GM23338 (cell line): ENCODE results near the gene MKRN1. TPM values are rescaled to one million over a fixed set of nuclear protein-coding genes. Genes with fewer than 3 reads are reported as not detected.
A peak's percentile ranks its signal among the peaks of the same experiment; 100 is the strongest.

ENCODE experiments used
- ATAC-seq: fragments of 200-7000 bp; cut with Tn5 transposase; 3 replicates; pipeline ENCODE4 v1.9.1; 2020
- DNase-seq: peaks from one replicate; pipeline ENCODE4 v3.0.0-alpha.2; 2015; ENCODE audit warnings: low spot score
- H2AFZ ChIP-seq: fragments of 200-600 bp; sonication (generic); 2 replicates; pipeline ENCODE4 v1.8.0; 2016; ENCODE audit warnings: antibody characterized with exemption, mild to moderate bottlenecking, moderate library complexity
- H3F3A ChIP-seq: fragments of 200-600 bp; sonication (generic); replicated peaks from 2 replicates; pipeline ENCODE4 v1.8.0; 2017; ENCODE audit warnings: antibody characterized with exemption, mixed run types, low read depth
- H3K27ac ChIP-seq: fragments of 200-600 bp; sonication (generic); 2 replicates; pipeline ENCODE4 v1.6.1; 2016; ENCODE audit warnings: low read depth
- H3K27me3 ChIP-seq: fragments of 200-600 bp; sonication (generic); 2 replicates; pipeline ENCODE4 v1.8.0; 2016; ENCODE audit warnings: mild to moderate bottlenecking, mixed run types, moderate library complexity; ENCODE audit not compliant: insufficient read depth
- H3K36me3 ChIP-seq: fragments of 200-600 bp; sonication (generic); 2 replicates; pipeline ENCODE4 v1.8.0; 2016; ENCODE audit warnings: mild to moderate bottlenecking; ENCODE audit not compliant: insufficient read depth
- H3K4me1 ChIP-seq: fragments of 200-600 bp; sonication (generic); 2 replicates; pipeline ENCODE4 v1.8.0; 2016; ENCODE audit warnings: mild to moderate bottlenecking, moderate library complexity; ENCODE audit not compliant: insufficient read depth
- H3K4me2 ChIP-seq: fragments of 200-600 bp; sonication (generic); 2 replicates; pipeline ENCODE4 v1.7.1; 2017; ENCODE audit warnings: mixed run types
- H3K4me3 ChIP-seq: fragments of 200-600 bp; sonication (generic); 2 replicates; pipeline ENCODE4 v1.6.1; 2016; ENCODE audit warnings: mixed run types
- H3K79me2 ChIP-seq: fragments of 200-600 bp; sonication (generic); replicated peaks from 2 replicates; pipeline ENCODE4 v1.8.0; 2017; ENCODE audit warnings: mild to moderate bottlenecking; ENCODE audit not compliant: insufficient read depth
- H3K9me2 ChIP-seq: fragments of 200-600 bp; sonication (generic); 2 replicates; pipeline ENCODE4 v1.8.0; 2017; ENCODE audit not compliant: insufficient read depth
- H4K20me1 ChIP-seq: fragments of 200-600 bp; sonication (generic); replicated peaks from 2 replicates; pipeline ENCODE4 v1.8.0; 2017; ENCODE audit warnings: mild to moderate bottlenecking; ENCODE audit not compliant: insufficient read depth
- H3K27ac Mint-ChIP-seq: 2 replicates; pipeline ENCODE4 v1.8.0; 2020; ENCODE audit warnings: inconsistent platforms, mild to moderate bottlenecking, moderate library complexity, mixed read lengths
- H3K27me3 Mint-ChIP-seq: 3 replicates; pipeline ENCODE4 v1.8.0; 2022; ENCODE audit warnings: low read depth, mild to moderate bottlenecking, moderate library complexity, mixed read lengths, inconsistent platforms; ENCODE audit not compliant: insufficient read depth, poor library complexity
- H3K36me3 Mint-ChIP-seq: 3 replicates; pipeline ENCODE4 v1.8.0; 2021; ENCODE audit warnings: low read depth, mild to moderate bottlenecking, inconsistent platforms, moderate library complexity, mixed read lengths
- H3K4me1 Mint-ChIP-seq: 3 replicates; pipeline ENCODE4 v1.8.0; 2020; ENCODE audit warnings: mild to moderate bottlenecking, inconsistent platforms, mixed read lengths
- H3K4me3 Mint-ChIP-seq: 3 replicates; pipeline ENCODE4 v1.8.0; 2021; ENCODE audit warnings: moderate library complexity, mild to moderate bottlenecking, inconsistent platforms, mixed read lengths
- H3K9me3 Mint-ChIP-seq: 3 replicates; pipeline ENCODE4 v1.8.0; 2020; ENCODE audit warnings: moderate library complexity, mild to moderate bottlenecking, inconsistent platforms, mixed read lengths
- CTCF ChIP-seq, 2 experiments: fragments of 200-600 bp in 1 of 2; sonication (generic) in 1 of 2; conservative IDR thresholded peaks; 2 replicates each; pipeline versions ENCODE4 v1.5.1 to v1.6.1; 2016 to 2017; ENCODE audit warnings: antibody characterized with exemption in 2 of 2, low read depth in 2 of 2, mild to moderate bottlenecking in 2 of 2, moderate library complexity in 1 of 2
- POLR2AphosphoS5 ChIP-seq: IDR thresholded peaks from 2 replicates; pipeline ENCODE4 v1.6.1; 2016; ENCODE audit warnings: antibody characterized with exemption, low read depth
- ZNF462 ChIP-seq: fragments of 250-450 bp; sonication (Bioruptor Pico); IDR thresholded peaks from 2 replicates; pipeline ENCODE4 v1.5.0; 2020; ENCODE audit warnings: mild to moderate bottlenecking, moderate library complexity
- polyA plus RNA-seq: library from polyadenylated mRNA; unstranded; fragments of >200 nt; fragmentation: Nextera tagmentation; extraction: Ambion mirVana; gene quantifications from 2 replicates; pipeline ENCODE4 v1.2.1, GENCODE V29; 2016
- total RNA-seq: library from RNA; depleted of rRNA; stranded (reverse); fragments of >200 nt; shearing (Covaris generic); gene quantifications from 2 replicates; pipeline ENCODE4 v1.2.3, GENCODE V29; 2014

Gene MKRN1
- total and polyA plus RNA-seq, 2 experiments from 2014 or later = 65.0 to 86.8 TPM

- Histone ChIP-seq H3K4me1 (peaks cover 44% of the 10 kb centered on the region), H3K4me3 (no peak overlapping the region), H3F3A (peaks cover 15% of the 10 kb centered on the region; the same call in 1 of the 2 replicates), H3K4me2 (peak overlapping the region; percentile 11), H4K20me1 (no peaks in the 10 kb centered on the region; the same call in 1 of the 2 replicates), H2AFZ (no peak overlapping the region), H3K27me3 (no peaks in the 10 kb centered on the region), H3K36me3 (0 out of 2 replicates have a peak, but pooled peaks cover 4% of the 10 kb centered on the region), H3K27ac (peak overlapping the region; percentile 9; the same call in 1 of the 2 replicates), H3K79me2 (peaks cover 6% of the 10 kb centered on the region; the same call in 1 of the 2 replicates), H3K9me2 (no peaks in the 10 kb centered on the region)
- Mint-ChIP-seq H3K27me3 (peaks cover 8% of the 10 kb centered on the region), H3K4me1 (peaks cover 53% of the 10 kb centered on the region), H3K9me3 (no peaks in the 10 kb centered on the region; the same call in 2 of the 3 replicates), H3K27ac (peak overlapping the region; percentile 80), H3K36me3 (peaks cover 24% of the 10 kb centered on the region), H3K4me3 (no peak overlapping the region)
- ATAC-seq (peak; percentile 14; the same call in 2 of the 3 replicates), DNase-seq (no peak)
- TF ChIP-seq ZNF462 (CRISPR knock-in tag) = peak; percentile 84; the same call in 1 of the 2 replicates
- TF ChIP-seq CTCF (conservative IDR thresholded peaks at IDR 0.05; ENCODE audit: low read depth in 2 of 2) = no peak
Observed at GRCh38 chr7:140447841-140448240, 31.5 kb downstream of the MKRN1 start.

- peaks cover 41% of the 10 kb centered on the region for H3K4me1 Mint-ChIP-seq
- H3K4me3 Mint-ChIP-seq = no peak overlapping the region
- TF ChIP-seq ZNF462 (CRISPR knock-in tag) = no peak
- TF ChIP-seq POLR2AphosphoS5 = no peak
Observed at GRCh38 chr7:140446467-140446866, 32.8 kb downstream of the MKRN1 start.

More at GRCh38 chr7:140446467-140446866, 32.8 kb downstream of the MKRN1 start:
- Mint-ChIP-seq H3K9me3 (no peaks in the 10 kb centered on the region; the same call in 2 of the 3 replicates), H3K27ac (no peak overlapping the region), H3K27me3 (peaks cover 8% of the 10 kb centered on the region), H3K36me3 (peaks cover 14% of the 10 kb centered on the region; the same call in 2 of the 3 replicates)
- H3K9me2 ChIP-seq = no peaks in the 10 kb centered on the region
- H4K20me1 ChIP-seq = no peaks in the 10 kb centered on the region
- DNase-seq (no peak), ATAC-seq (no peak)
- H3K36me3 ChIP-seq = no peaks in the 10 kb centered on the region
- no peaks in the 10 kb centered on the region for H3K27me3 ChIP-seq
- peaks cover 15% of the 10 kb centered on the region; the same call in 1 of the 2 replicates for H3F3A ChIP-seq
- H3K4me2 ChIP-seq = no peak overlapping the region
- H2AFZ ChIP-seq = no peak overlapping the region
- no peak overlapping the region for H3K4me3 ChIP-seq
- no peak overlapping the region for H3K27ac ChIP-seq
- H3K79me2 ChIP-seq = no peaks in the 10 kb centered on the region
- peaks cover 39% of the 10 kb centered on the region for H3K4me1 ChIP-seq
